ENCODE results near the gene SOD1. TPM values are rescaled to one million over a fixed set of nuclear protein-coding genes. Genes with fewer than 3 reads are reported as not detected.

Gene SOD1
- total RNA-seq, 3 donors from 2014 or later (not counting 1 experiment from before 2014, with no cell fraction given) = 57.9 to 75.7 (median 64.8) TPM

- Histone ChIP-seq H3K4me3 (ENCODE audit: low read length) (no peak overlapping the region), H3K27me3 (ENCODE audit: control insufficient read depth, insufficient read depth, low read length) (no peaks in the 10 kb centered on the region), H3K36me3 (ENCODE audit: control insufficient read depth, insufficient read depth, low read length) (no peaks in the 10 kb centered on the region), H3K27ac (ENCODE audit: low read length) (no peak overlapping the region), H3K9me3 (ENCODE audit: control insufficient read depth, insufficient read depth, low read length) (no peaks in the 10 kb centered on the region), H3K4me1 (ENCODE audit: control insufficient read depth, insufficient read depth, low read length) (no peaks in the 10 kb centered on the region)
- H3K36me3 Mint-ChIP-seq = no peaks in the 10 kb centered on the region
- DNase-seq (no peak), ATAC-seq (peak in 1 of 3 donors; percentile 43)
- peak overlapping the region; percentile 45 to 75 for H3K27ac Mint-ChIP-seq
- no peaks in the 10 kb centered on the region for H3K27me3 Mint-ChIP-seq (ENCODE audit: low read depth in 2 of 2)
- 50% methylated on average over 1 of the region's 5 CpGs for WGBS (ENCODE audit: insufficient coverage)
- H3K4me1 Mint-ChIP-seq = peaks cover 84 to 88% of the 10 kb centered on the region in 2 donors
- TF ChIP-seq CTCF (IDR thresholded peaks at IDR 0.05) = no peak
- intact Hi-C loops (cut with micrococcal nuclease) = no loop called here
- H3K9me3 Mint-ChIP-seq = no peaks in the 10 kb centered on the region
- no peak overlapping the region for H3K4me3 Mint-ChIP-seq
These were observed 54.7 kb downstream of the SOD1 start for GRCh38 chr21:31713973-31714740.

GRCh38 chr21:31714741-31715365, 55.4 kb downstream of the SOD1 start:
- H3K27me3 ChIP-seq (ENCODE audit: control insufficient read depth, insufficient read depth, low read length) = no peaks in the 10 kb centered on the region
- no peak overlapping the region for H3K27ac ChIP-seq (ENCODE audit: low read length)
- no peak overlapping the region for H3K4me3 Mint-ChIP-seq
- TF ChIP-seq CTCF (IDR thresholded peaks at IDR 0.05) = no peak
- DNase-seq (no peak), ATAC-seq (no peak)
- peak overlapping the region; percentile 45 to 75 for H3K27ac Mint-ChIP-seq
- H3K4me1 Mint-ChIP-seq = peaks cover 80 to 85% of the 10 kb centered on the region in 2 donors
- no peaks in the 10 kb centered on the region for H3K36me3 ChIP-seq (ENCODE audit: control insufficient read depth, insufficient read depth, low read length)
- H3K4me3 ChIP-seq (ENCODE audit: low read length) = no peak overlapping the region
- no peaks in the 10 kb centered on the region for H3K9me3 ChIP-seq (ENCODE audit: control insufficient read depth, insufficient read depth, low read length)
- no peaks in the 10 kb centered on the region for H3K9me3 Mint-ChIP-seq
- no peaks in the 10 kb centered on the region for H3K36me3 Mint-ChIP-seq
- intact Hi-C loops (cut with micrococcal nuclease) = no loop called here
- 93% methylated on average over 4 of the region's 5 CpGs for WGBS (ENCODE audit: insufficient coverage)
- H3K4me1 ChIP-seq (ENCODE audit: control insufficient read depth, insufficient read depth, low read length) = no peaks in the 10 kb centered on the region
- no peaks in the 10 kb centered on the region for H3K27me3 Mint-ChIP-seq (ENCODE audit: low read depth in 2 of 2)

- Mint-ChIP-seq H3K9me3 (no peaks in the 10 kb centered on the region), H3K4me3 (no peak overlapping the region), H3K27me3 (ENCODE audit: low read depth in 2 of 2) (no peaks in the 10 kb centered on the region), H3K27ac (no peak overlapping the region), H3K4me1 (peaks cover 80 to 85% of the 10 kb centered on the region in 2 donors), H3K36me3 (no peaks in the 10 kb centered on the region)
- no peaks in the 10 kb centered on the region for H3K4me1 ChIP-seq (ENCODE audit: control insufficient read depth, insufficient read depth, low read length)
- no peak for TF ChIP-seq CTCF (IDR thresholded peaks at IDR 0.05)
- intact Hi-C loops (cut with micrococcal nuclease) = no loop called here
- 100% methylated on average over 2 of the region's 2 CpGs for WGBS (ENCODE audit: insufficient coverage)
- no peaks in the 10 kb centered on the region for H3K27me3 ChIP-seq (ENCODE audit: control insufficient read depth, insufficient read depth, low read length)
- no peak overlapping the region for H3K4me3 ChIP-seq (ENCODE audit: low read length)
- H3K27ac ChIP-seq (ENCODE audit: low read length) = no peak overlapping the region
- H3K9me3 ChIP-seq (ENCODE audit: control insufficient read depth, insufficient read depth, low read length) = no peaks in the 10 kb centered on the region
- DNase-seq (no peak), ATAC-seq (no peak)
- no peaks in the 10 kb centered on the region for H3K36me3 ChIP-seq (ENCODE audit: control insufficient read depth, insufficient read depth, low read length)
These were observed 56.6 kb downstream of the SOD1 start for GRCh38 chr21:31716106-31716505.

Other genes with a start within 250 kb of the SOD1 start
- 100 to 1,000 TPM in 2 of 3 donors, 10 to 100 TPM in 1; 93.2 to 109 (median 101) TPM for gene SCAF4, start 72.4 kb downstream of the SOD1 start, total RNA-seq
- not detected for gene HUNK, start 213.3 kb downstream of the SOD1 start, total RNA-seq